Coronary artery (tissue), 2 donors: Measurements from ENCODE around the gene ADGRG1.

ENCODE experiments used
- DNase-seq: peaks from one replicate; pipeline ENCODE4 v3.0.0-alpha.2; 2017; ENCODE audit warnings: low spot score
- H3K27ac ChIP-seq, 2 donors: fragments of 200-600 bp; sonication (generic); one replicate each; pipeline ENCODE4 v1.5.1; 2016 to 2019
- H3K4me3 ChIP-seq: fragments of 200-600 bp; sonication (generic); 2 replicates; pipeline ENCODE4 v1.5.1; 2016; ENCODE audit warnings: mild to moderate bottlenecking, moderate library complexity
- TF ChIP-seq, protein P1 (sequence below): fragments of 200-600 bp; sonication (generic); IDR thresholded peaks from one replicate; pipeline ENCODE4 v1.5.1; 2019; ENCODE audit warnings: antibody characterized with exemption

Gene ADGRG1

GRCh38 chr16:57699481-57699880 lies 71.1 kb downstream of the ADGRG1 start:
- Histone ChIP-seq H3K4me3 (no peak overlapping the region), H3K27ac (no peak overlapping the region)
- TF ChIP-seq, protein P1, sequence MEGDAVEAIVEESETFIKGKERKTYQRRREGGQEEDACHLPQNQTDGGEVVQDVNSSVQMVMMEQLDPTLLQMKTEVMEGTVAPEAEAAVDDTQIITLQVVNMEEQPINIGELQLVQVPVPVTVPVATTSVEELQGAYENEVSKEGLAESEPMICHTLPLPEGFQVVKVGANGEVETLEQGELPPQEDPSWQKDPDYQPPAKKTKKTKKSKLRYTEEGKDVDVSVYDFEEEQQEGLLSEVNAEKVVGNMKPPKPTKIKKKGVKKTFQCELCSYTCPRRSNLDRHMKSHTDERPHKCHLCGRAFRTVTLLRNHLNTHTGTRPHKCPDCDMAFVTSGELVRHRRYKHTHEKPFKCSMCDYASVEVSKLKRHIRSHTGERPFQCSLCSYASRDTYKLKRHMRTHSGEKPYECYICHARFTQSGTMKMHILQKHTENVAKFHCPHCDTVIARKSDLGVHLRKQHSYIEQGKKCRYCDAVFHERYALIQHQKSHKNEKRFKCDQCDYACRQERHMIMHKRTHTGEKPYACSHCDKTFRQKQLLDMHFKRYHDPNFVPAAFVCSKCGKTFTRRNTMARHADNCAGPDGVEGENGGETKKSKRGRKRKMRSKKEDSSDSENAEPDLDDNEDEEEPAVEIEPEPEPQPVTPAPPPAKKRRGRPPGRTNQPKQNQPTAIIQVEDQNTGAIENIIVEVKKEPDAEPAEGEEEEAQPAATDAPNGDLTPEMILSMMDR, result no peak
- peak; percentile 61 for DNase-seq

DNA sequence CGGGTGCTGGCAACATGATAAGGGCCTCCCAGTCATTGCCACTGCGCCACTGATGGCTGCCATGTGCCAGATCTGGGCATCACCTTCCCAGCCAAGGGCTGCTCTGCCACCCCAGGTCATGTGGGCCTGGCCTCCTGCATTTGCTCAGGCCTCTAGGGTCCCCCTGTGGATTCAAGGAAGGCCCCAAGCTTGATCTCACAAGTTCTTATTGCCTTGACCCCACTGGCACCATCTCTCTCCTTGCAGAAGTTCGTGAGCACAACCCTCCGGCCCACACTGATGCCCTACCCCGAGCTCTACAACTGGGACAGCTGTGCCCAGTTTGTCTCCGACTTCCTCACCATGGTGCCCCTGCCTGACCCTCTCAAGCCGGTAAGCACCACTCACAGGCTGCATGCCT lies 71.5 kb downstream of the ADGRG1 start:
- no peak for DNase-seq
- no peak overlapping the region for H3K27ac ChIP-seq
- no peak overlapping the region for H3K4me3 ChIP-seq
- TF ChIP-seq, protein P1, result no peak

- peak; percentile 58 for DNase-seq
- H3K27ac ChIP-seq, result no peak overlapping the region
These were observed 72.5 kb downstream of the ADGRG1 start for GRCh38 chr16:57700781-57701551.

GRCh38 chr16:57701759-57702371 lies 73.4 kb downstream of the ADGRG1 start:
- Histone ChIP-seq H3K4me3 (no peak overlapping the region), H3K27ac (no peak overlapping the region)
- DNase-seq, result peak; percentile 52
- TF ChIP-seq, protein P1, result no peak

More at GRCh38 chr16:57700781-57701551, 72.5 kb downstream of the ADGRG1 start:
- H3K4me3 ChIP-seq, result no peak overlapping the region
- TF ChIP-seq, protein P1, result no peak

- TF ChIP-seq, protein P1, result no peak
- DNase-seq, result peak; percentile 57
- Histone ChIP-seq H3K4me3 (no peak overlapping the region), H3K27ac (no peak overlapping the region)
These were observed 75.1 kb downstream of the ADGRG1 start for GRCh38 chr16:57703416-57704010.

DNA sequence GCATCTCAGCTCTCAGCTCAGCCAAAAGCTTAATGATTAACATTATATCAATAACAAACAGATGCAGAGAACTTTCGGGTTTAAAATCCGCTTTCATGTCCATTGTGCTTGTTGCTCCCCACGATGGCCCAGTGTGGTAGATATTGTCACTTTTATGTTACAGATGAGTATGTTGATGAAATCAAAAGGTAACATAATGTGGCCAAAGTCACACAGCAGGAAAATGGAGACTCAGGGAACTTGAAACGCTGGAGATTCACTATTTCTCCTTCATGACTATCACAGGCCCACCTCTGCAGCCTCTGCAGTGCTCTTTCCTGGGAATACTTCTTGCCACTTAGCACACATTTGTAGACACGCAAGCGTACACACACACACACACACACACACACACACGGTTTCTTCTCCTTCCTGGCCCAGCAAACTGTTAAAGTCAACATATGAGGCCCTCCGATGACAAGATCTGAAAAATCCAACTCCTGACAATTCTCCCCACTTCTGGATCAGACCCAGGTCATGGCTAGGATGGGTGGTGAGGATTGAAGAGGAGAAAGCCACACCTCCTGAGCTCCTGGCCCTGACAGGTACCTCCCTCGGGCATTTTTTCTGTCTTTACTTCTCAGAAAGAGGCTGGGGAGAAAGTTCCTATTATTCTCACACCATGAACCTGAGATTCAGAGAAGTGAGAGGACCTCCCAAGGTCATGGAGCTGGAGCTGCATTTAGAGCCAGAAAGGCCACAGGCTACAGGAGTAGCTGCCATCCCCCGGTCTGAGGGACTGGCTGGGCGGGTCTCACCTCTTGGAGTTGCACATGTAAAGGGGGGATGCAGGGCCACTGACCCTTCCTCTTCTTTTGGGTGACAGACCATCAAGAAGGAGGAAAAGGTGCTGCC lies 75.8 kb downstream of the ADGRG1 start:
- no peak overlapping the region for H3K4me3 ChIP-seq
- no peak overlapping the region for H3K27ac ChIP-seq
- DNase-seq, result peak; percentile 16
- TF ChIP-seq, protein P1, result no peak
